Spleen (tissue), 11 donors: Measurements from ENCODE around the gene PRR5L. TPM values are rescaled to one million over a fixed set of nuclear protein-coding genes. Genes with fewer than 3 reads are reported as not detected.

Experiments used
- DNase-seq: peaks from one replicate; pipeline ENCODE4 v3.0.0-alpha.2; 2020
- H3K27ac ChIP-seq, 8 donors: fragments of 200-600 bp; sonication (generic) in 7 of 8; 1 replicate in 4 of 8; 2 replicates in 4 of 8; pipeline versions ENCODE4 v1.5.0 to v1.8.0; 2016 to 2021; ENCODE audit warnings: inconsistent platforms in 4 of 8, mild to moderate bottlenecking in 4 of 8, moderate library complexity in 1 of 8
- H3K27me3 ChIP-seq, 7 donors: fragments of 200-600 bp; sonication (generic) in 6 of 7; replicated peaks in 1 of 7; 1 replicate in 4 of 7; 2 replicates in 3 of 7; pipeline versions ENCODE4 v1.5.0 to v1.8.0; 2016 to 2021; ENCODE audit warnings: inconsistent platforms in 3 of 7, mild to moderate bottlenecking in 1 of 7
- H3K36me3 ChIP-seq, 6 donors: fragments of 200-600 bp; sonication (generic) in 5 of 6; 1 replicate in 4 of 6; 2 replicates in 2 of 6; pipeline versions ENCODE4 v1.5.0 to v1.8.0; 2016 to 2021; ENCODE audit warnings: inconsistent platforms in 2 of 6
- H3K4me1 ChIP-seq, 6 donors: fragments of 200-600 bp; sonication (generic) in 5 of 6; 1 replicate in 3 of 6; 2 replicates in 3 of 6; pipeline versions ENCODE4 v1.5.0 to v1.8.0; 2016 to 2021; ENCODE audit warnings: inconsistent platforms in 3 of 6
- H3K4me3 ChIP-seq, 8 donors: fragments of 200-600 bp; sonication (generic) in 7 of 8; 1 replicate in 4 of 8; 2 replicates in 4 of 8; pipeline versions ENCODE4 v1.5.0 to v1.8.0; 2016 to 2021; ENCODE audit warnings: inconsistent platforms in 4 of 8, mild to moderate bottlenecking in 4 of 8, moderate library complexity in 2 of 8
- H3K9me3 ChIP-seq, 8 donors: fragments of 200-600 bp; sonication (generic) in 7 of 8; 1 replicate in 4 of 8; 2 replicates in 4 of 8; pipeline versions ENCODE4 v1.5.0 to v1.8.0; 2016 to 2021; ENCODE audit warnings: inconsistent platforms in 4 of 8
- POLR2A ChIP-seq, 3 donors: fragments of 450-650 bp; IDR thresholded peaks; one replicate each; pipeline ENCODE4 v1.5.1; 2017; ENCODE audit warnings: antibody characterized with exemption in 3 of 3, mild to moderate bottlenecking in 1 of 3
- POLR2AphosphoS5 ChIP-seq, 3 donors: sonication (generic); formaldehyde crosslinking; IDR thresholded peaks; one replicate each; pipeline ENCODE4 v1.5.1; 2017; ENCODE audit warnings: antibody characterized with exemption in 3 of 3
- WGBS, 5 donors: extraction: QIAGEN DNeasy Blood & Tissue Kit in 3 of 5; methylation state at CpG; one replicate each; pipeline versions ENCODE4 v1.1.5 to v1.1.7; 2013 to 2018; 5-methylcytosine and 5-hydroxymethylcytosine counted together
- intact Hi-C: fragments of 100-400 bp; cut with DNase I; formaldehyde crosslinking; loops from one replicate; pipeline ENCODE4 v1.15.0; 2023; ENCODE audit warnings: low total_unique reads
- polyA plus RNA-seq, 3 donors: library from polyadenylated mRNA; stranded (reverse); fragments of 200-250 nt; gene quantifications; one replicate each; pipeline ENCODE4 v1.2.1, GENCODE V29; 2013
- total RNA-seq, 7 donors: library from RNA; depleted of rRNA in 3 of 7; stranded (reverse); fragments of >200 nt in 3 of 7; fragmentation: NEBNext Ultra II Directional in 4 of 7; extraction: Animal tissue kit (Norgen Biotek cat#: 25700) in 4 of 7; gene quantifications; one replicate each; pipeline versions ENCODE4 v1.1.0 to v1.2.1, GENCODE V29; 2016 to 2021
- TF ChIP-seq, protein P1 (sequence below), 11 experiments: fragments of 200-600 bp in 7 of 11; fragments of 450-650 bp in 4 of 11; sonication (generic) in 4 of 11; IDR thresholded peaks in 8 of 11; conservative IDR thresholded peaks in 3 of 11; 1 replicate in 7 of 11; 2 replicates in 4 of 11; pipeline versions ENCODE4 v1.4.0 to v1.8.0; 2016 to 2021; ENCODE audit warnings: antibody characterized with exemption in 11 of 11, inconsistent platforms in 4 of 11, mild to moderate bottlenecking in 1 of 11
- donor health status: healthy with polysubstance abuse.
- donor health status: DM: no; HTN: no; CAD: no; lungs with moderate emphysema.
- donor health status: DM: no; HTN: no; CAD: no.
- donor health status: Bipolar disorder and iron deficiency.
- donor health status: healthy.
- donor health status: DM: no; HTN: no; CAD: no.
- donor health status: DM: yes; HTN: yes; CAD: no.

PRR5L gene
- total and polyA plus RNA-seq, 10 donors: 10.7 to 330 (median 140) TPM

DNA sequence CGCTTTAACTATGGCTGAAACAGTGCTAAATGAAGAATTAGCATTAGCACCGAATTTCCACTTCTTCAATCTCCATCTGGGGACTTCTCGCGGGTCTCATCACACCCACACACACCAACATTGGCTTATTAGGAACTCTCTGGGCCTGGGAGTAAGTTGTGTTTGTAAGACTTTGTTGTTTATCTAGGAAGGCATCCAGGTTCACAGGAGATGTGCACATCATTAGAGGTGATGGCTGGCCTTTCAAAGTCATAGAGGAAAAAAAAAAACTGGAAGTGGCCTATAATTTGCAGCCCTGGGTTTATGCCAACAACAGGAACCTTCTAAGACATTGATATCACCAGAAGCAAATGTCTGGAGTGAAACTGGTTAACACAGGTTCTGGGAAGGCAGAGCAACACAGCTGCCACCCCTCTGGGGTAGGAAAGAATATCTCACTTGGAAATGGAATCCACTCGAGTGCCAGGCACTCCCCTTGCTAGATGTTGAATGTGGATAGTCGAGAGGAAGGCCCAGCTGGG lies 129.5 kb downstream of the PRR5L start:
- WGBS, 5 donors: 67 to 80% (median 75%) methylated on average over 6 of the region's 6 CpGs
- no peak for DNase-seq
- Histone ChIP-seq H3K36me3 (peaks cover 0 to 57% (median 8%) of the 10 kb centered on the region in 6 donors), H3K27ac (peak overlapping the region in 4 of 8 donors; percentile 37 to 66 (median 46)), H3K9me3 (no peaks in the 10 kb centered on the region), H3K4me1 (peaks cover 29 to 89% (median 55%) of the 10 kb centered on the region in 6 donors), H3K4me3 (no peak overlapping the region), H3K27me3 (no peaks in the 10 kb centered on the region)
- intact Hi-C loops: no loop called here
- no peak for TF ChIP-seq POLR2A (IDR thresholded peaks at IDR 0.05)
- TF ChIP-seq, protein P1, sequence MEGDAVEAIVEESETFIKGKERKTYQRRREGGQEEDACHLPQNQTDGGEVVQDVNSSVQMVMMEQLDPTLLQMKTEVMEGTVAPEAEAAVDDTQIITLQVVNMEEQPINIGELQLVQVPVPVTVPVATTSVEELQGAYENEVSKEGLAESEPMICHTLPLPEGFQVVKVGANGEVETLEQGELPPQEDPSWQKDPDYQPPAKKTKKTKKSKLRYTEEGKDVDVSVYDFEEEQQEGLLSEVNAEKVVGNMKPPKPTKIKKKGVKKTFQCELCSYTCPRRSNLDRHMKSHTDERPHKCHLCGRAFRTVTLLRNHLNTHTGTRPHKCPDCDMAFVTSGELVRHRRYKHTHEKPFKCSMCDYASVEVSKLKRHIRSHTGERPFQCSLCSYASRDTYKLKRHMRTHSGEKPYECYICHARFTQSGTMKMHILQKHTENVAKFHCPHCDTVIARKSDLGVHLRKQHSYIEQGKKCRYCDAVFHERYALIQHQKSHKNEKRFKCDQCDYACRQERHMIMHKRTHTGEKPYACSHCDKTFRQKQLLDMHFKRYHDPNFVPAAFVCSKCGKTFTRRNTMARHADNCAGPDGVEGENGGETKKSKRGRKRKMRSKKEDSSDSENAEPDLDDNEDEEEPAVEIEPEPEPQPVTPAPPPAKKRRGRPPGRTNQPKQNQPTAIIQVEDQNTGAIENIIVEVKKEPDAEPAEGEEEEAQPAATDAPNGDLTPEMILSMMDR (IDR thresholded peaks at IDR 0.05 in 8 of 11, conservative IDR thresholded peaks at IDR 0.05 in 3 of 11): no peak
- peak in 1 of 3 donors; percentile 12 for TF ChIP-seq POLR2AphosphoS5 (IDR thresholded peaks at IDR 0.05)

DNA sequence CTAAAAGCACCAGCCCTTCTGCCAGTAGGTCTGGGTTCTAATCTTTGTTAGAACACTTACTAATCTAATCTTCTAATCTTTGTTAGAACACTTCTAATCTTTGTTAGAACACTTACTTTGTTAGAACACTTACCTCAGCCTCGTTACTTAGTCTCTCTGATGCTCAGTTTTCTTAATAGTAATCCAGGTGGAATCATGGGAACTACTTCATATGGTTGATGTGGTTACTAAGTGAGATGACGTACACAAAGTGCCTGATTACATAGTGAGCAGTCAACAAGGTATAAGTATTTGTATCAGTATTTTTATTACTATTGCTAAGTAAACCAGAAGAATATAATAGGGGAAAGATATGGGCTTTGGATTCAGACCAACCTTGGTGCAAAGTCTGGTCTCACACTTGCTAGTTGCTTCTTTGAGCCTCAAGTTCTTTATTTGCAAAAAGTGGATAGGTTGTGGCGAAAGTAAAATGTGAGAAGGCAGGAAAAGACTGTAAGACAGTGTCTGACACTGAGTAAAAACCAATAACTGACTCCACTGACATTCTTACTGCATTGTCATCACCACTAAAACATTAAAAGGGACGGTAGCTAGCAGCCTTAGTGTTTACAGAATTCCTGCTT lies 130.2 kb downstream of the PRR5L start:
- intact Hi-C loops: no loop called here
- WGBS, 5 donors: 62 to 72% (median 68%) methylated on average over 4 of the region's 4 CpGs
- no peak for TF ChIP-seq POLR2AphosphoS5 (IDR thresholded peaks at IDR 0.05)
- no peak for TF ChIP-seq POLR2A (IDR thresholded peaks at IDR 0.05)
- TF ChIP-seq, protein P1 (IDR thresholded peaks at IDR 0.05 in 8 of 11, conservative IDR thresholded peaks at IDR 0.05 in 3 of 11): no peak

DNA sequence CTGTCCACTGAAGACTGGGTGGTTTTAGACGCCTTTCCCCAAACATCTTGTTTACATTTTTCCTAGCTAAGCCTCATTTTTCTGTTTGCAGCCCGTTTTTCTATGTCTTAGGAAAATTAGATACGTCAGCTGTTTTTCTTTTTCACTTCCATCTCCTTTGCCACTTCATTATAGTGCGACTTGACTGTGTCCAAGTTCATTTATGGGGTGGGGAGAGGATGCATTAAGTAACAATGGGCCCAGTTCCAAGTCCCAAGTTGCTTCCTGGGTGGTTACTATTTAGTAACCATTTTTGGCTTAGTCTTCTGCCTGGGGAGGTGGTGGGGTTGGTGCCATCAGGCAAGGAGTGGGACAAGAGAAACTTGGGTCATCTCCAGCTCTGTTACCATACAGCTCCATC lies 131.0 kb downstream of the PRR5L start:
- no peak for DNase-seq

More for the DNA sequence above, 130.2 kb downstream of the PRR5L start:
- Histone ChIP-seq H3K27ac (peak overlapping the region in 5 of 8 donors; percentile 40 to 66 (median 49)), H3K9me3 (no peaks in the 10 kb centered on the region), H3K36me3 (peaks cover 0 to 60% (median 8%) of the 10 kb centered on the region in 6 donors), H3K4me3 (no peak overlapping the region), H3K4me1 (peaks cover 32 to 89% (median 54%) of the 10 kb centered on the region in 6 donors), H3K27me3 (no peaks in the 10 kb centered on the region)
- DNase-seq: no peak

More for the DNA sequence above, 131.0 kb downstream of the PRR5L start:
- WGBS, 5 donors: 45 to 69% (median 50%) methylated on average over 4 of the region's 4 CpGs
- Histone ChIP-seq H3K27me3 (no peaks in the 10 kb centered on the region), H3K9me3 (no peaks in the 10 kb centered on the region), H3K27ac (peak overlapping the region in 5 of 8 donors; percentile 40 to 66 (median 49)), H3K4me3 (no peak overlapping the region), H3K36me3 (peaks cover 0 to 67% (median 8%) of the 10 kb centered on the region in 6 donors), H3K4me1 (peaks cover 27 to 87% (median 51%) of the 10 kb centered on the region in 6 donors)
- intact Hi-C loops: no loop called here
- no peak for TF ChIP-seq POLR2A (IDR thresholded peaks at IDR 0.05)
- no peak for TF ChIP-seq POLR2AphosphoS5 (IDR thresholded peaks at IDR 0.05)
- TF ChIP-seq, protein P1 (IDR thresholded peaks at IDR 0.05 in 8 of 11, conservative IDR thresholded peaks at IDR 0.05 in 3 of 11): no peak
